Measurements from ENCODE around the gene SCCPDH.

Gene SCCPDH

GRCh38 chr1:246787781-246788513, 63.7 kb downstream of the SCCPDH start:
- DNase-seq = no peak

GRCh38 chr1:246788895-246789338, 64.7 kb downstream of the SCCPDH start:
- DNase-seq = no peak

- no peak for DNase-seq
These were observed 65.5 kb downstream of the SCCPDH start for GRCh38 chr1:246789454-246790339.

GRCh38 chr1:246790364-246790763, 66.2 kb downstream of the SCCPDH start:
- DNase-seq = no peak

GRCh38 chr1:246790833-246791232, 66.6 kb downstream of the SCCPDH start:
- no peak for DNase-seq

GRCh38 chr1:246791303-246791918, 67.2 kb downstream of the SCCPDH start:
- DNase-seq = no peak

- DNase-seq = no peak
These were observed 68.4 kb downstream of the SCCPDH start for GRCh38 chr1:246792603-246793002.

- DNase-seq = no peak
These were observed 69.2 kb downstream of the SCCPDH start for GRCh38 chr1:246793356-246793896.

- DNase-seq = no peak
These were observed 70.0 kb downstream of the SCCPDH start for GRCh38 chr1:246794048-246794827.

- no peak for DNase-seq
These were observed 70.8 kb downstream of the SCCPDH start for GRCh38 chr1:246794828-246795671.

- no peak for DNase-seq
These were observed 71.9 kb downstream of the SCCPDH start for GRCh38 chr1:246795906-246796694.

- DNase-seq = no peak
These were observed 72.9 kb downstream of the SCCPDH start for GRCh38 chr1:246797157-246797556.

- DNase-seq = no peak
These were observed 73.4 kb downstream of the SCCPDH start for GRCh38 chr1:246797597-246797996.

- no peak for DNase-seq
These were observed 73.9 kb downstream of the SCCPDH start for GRCh38 chr1:246798107-246798506.

GRCh38 chr1:246798606-246799496, 74.6 kb downstream of the SCCPDH start:
- DNase-seq = no peak

GRCh38 chr1:246800356-246800755, 76.1 kb downstream of the SCCPDH start:
- DNase-seq = no peak

- no peak for DNase-seq
These were observed 76.5 kb downstream of the SCCPDH start for GRCh38 chr1:246800756-246801155.

GRCh38 chr1:246801241-246802020, 77.2 kb downstream of the SCCPDH start:
- DNase-seq = no peak

- DNase-seq = no peak
These were observed 79.2 kb downstream of the SCCPDH start for GRCh38 chr1:246803373-246803772.
